Measurements from ENCODE around the gene CD80.
"Not testable (repeated sequence)": the region's sequence is repeated elsewhere in the genome, so short reads cannot be mapped to it uniquely, and the experiment has no call there.

The CD80 gene

DNA sequence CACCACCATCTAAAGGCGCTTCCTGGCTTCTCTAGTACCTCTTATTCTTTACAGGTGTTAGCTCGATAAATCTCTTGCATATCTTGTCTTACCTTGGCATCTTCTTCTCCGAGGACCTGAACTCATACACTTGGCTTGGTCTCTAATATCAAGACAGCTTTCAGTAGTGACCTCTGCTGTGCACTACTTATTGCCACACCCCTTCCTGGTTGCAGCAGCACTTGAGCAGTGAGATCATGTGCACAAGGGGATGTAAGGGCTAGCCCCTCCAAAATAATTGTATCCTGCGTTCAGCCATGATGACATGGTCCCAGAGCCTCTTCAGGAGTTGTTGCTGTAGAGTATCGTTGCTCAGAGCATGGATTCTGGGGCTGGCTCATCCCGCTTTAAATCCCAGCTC is 37.0 kb upstream of the CD80 start:
- Histone ChIP-seq H3K4me1 (ENCODE audit: control insufficient read depth in 5 of 5, insufficient read depth in 5 of 5, low read length in 5 of 5) (peaks cover 1 to 39% (median 20%) of the 10 kb centered on the region in 5 donors), H3K4me3 (ENCODE audit: low read depth in 1 of 5, low read length in 5 of 5) (no peak overlapping the region), H3K27me3 (ENCODE audit: control insufficient read depth in 5 of 5, insufficient read depth in 4 of 5, low read length in 5 of 5) (no peaks in the 10 kb centered on the region), H3K9ac (ENCODE audit: low read length in 5 of 5) (no peak overlapping the region), H3K27ac (ENCODE audit: low read depth, low read length) (peak overlapping the region; percentile 75), H3K9me3 (ENCODE audit: control insufficient read depth in 5 of 5, low read length in 5 of 5) (no peaks in the 10 kb centered on the region), H3K36me3 (ENCODE audit: control insufficient read depth in 5 of 5, insufficient read depth in 5 of 5, low read length in 5 of 5) (no peaks in the 10 kb centered on the region)

GRCh38 chr3:119595639-119596334 is 36.4 kb upstream of the CD80 start:
- Histone ChIP-seq H3K9ac (ENCODE audit: low read length in 5 of 5) (no peak overlapping the region), H3K27ac (ENCODE audit: low read depth, low read length) (no peak overlapping the region), H3K4me1 (ENCODE audit: control insufficient read depth in 5 of 5, insufficient read depth in 5 of 5, low read length in 5 of 5) (peaks cover 1 to 39% (median 20%) of the 10 kb centered on the region in 5 donors), H3K27me3 (ENCODE audit: control insufficient read depth in 5 of 5, insufficient read depth in 4 of 5, low read length in 5 of 5) (no peaks in the 10 kb centered on the region), H3K36me3 (ENCODE audit: control insufficient read depth in 5 of 5, insufficient read depth in 5 of 5, low read length in 5 of 5) (no peaks in the 10 kb centered on the region), H3K9me3 (ENCODE audit: control insufficient read depth in 5 of 5, low read length in 5 of 5) (no peaks in the 10 kb centered on the region), H3K4me3 (ENCODE audit: low read depth in 1 of 5, low read length in 5 of 5) (peak overlapping the region; percentile 3 to 59 (median 56))

DNA sequence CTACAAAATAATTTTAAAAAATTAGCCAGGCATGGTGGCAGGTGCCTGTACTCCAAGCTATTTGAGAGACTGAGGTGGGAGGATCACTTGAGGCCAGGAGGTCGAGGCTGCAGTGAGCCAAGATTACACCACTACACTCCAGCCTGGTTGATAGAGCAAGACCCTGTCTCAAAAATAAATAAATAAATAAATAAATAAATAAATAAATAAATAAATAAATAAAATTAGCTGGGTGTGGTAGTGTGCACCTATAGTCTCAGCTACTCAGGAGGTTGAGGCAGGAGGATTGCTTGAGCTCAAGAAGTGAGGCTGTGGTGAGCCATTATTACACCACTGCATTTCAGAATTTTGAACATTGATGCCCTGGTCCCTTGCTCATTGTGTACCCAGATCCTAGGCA is 35.5 kb upstream of the CD80 start:
- not testable (repeated sequence) for H3K9ac ChIP-seq (ENCODE audit: low read length in 5 of 5); H3K9me3 ChIP-seq (ENCODE audit: control insufficient read depth in 5 of 5, low read length in 5 of 5); H3K4me3 ChIP-seq (ENCODE audit: low read depth in 1 of 5, low read length in 5 of 5); H3K27me3 ChIP-seq (ENCODE audit: control insufficient read depth in 5 of 5, insufficient read depth in 4 of 5, low read length in 5 of 5); H3K27ac ChIP-seq (ENCODE audit: low read depth, low read length); H3K36me3 ChIP-seq (ENCODE audit: control insufficient read depth in 5 of 5, insufficient read depth in 5 of 5, low read length in 5 of 5)
- H3K4me1 ChIP-seq (ENCODE audit: control insufficient read depth in 5 of 5, insufficient read depth in 5 of 5, low read length in 5 of 5): peaks cover 1 to 39% (median 20%) of the 10 kb centered on the region in 5 donors

DNA sequence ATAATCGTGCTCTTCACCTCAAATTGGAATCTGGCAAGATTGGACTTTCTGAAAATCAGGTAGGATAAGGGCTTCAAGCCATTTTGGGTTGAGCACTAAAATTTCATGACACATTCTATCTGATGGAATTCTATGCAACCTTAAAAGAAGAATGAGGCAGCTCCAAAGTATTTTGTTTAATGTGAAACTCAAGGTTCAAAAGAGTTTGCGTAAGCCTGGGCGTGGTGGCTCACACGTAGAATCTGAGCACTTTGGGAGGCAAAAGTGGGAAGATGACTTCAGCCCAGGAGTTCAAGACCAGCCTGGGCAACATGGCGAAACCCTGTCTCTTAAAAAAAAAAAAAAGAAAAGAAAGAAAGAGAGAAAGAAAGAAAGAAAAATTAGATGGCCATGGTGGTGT is 34.7 kb upstream of the CD80 start:
- Histone ChIP-seq H3K27me3 (ENCODE audit: control insufficient read depth in 5 of 5, insufficient read depth in 4 of 5, low read length in 5 of 5) (no peaks in the 10 kb centered on the region), H3K4me3 (ENCODE audit: low read depth in 1 of 5, low read length in 5 of 5) (no peak overlapping the region), H3K27ac (ENCODE audit: low read depth, low read length) (no peak overlapping the region), H3K9ac (ENCODE audit: low read length in 5 of 5) (no peak overlapping the region), H3K9me3 (ENCODE audit: control insufficient read depth in 5 of 5, low read length in 5 of 5) (no peaks in the 10 kb centered on the region), H3K36me3 (ENCODE audit: control insufficient read depth in 5 of 5, insufficient read depth in 5 of 5, low read length in 5 of 5) (peaks cover 0 to 1% (median 0%) of the 10 kb centered on the region in 5 donors), H3K4me1 (ENCODE audit: control insufficient read depth in 5 of 5, insufficient read depth in 5 of 5, low read length in 5 of 5) (peaks cover 1 to 37% (median 19%) of the 10 kb centered on the region in 5 donors)

DNA sequence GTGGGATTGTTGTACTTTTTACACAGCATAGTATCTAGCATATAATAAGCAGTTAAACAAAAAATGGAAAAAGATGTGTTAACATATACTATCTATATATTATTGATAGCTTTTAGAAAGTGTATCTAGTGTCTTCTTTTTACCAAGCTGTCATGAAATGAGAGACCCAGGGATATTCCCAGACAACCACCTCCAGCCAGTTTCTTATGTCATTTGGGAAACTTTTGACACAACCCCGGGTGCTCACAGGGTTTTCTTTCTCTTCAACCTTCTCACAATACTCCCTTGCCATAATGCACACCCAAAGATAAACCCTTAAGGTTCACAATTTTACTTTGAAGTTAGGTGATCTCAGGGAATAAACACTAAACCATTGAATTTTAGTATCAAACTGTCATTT is 33.4 kb upstream of the CD80 start:
- H3K27ac ChIP-seq (ENCODE audit: low read depth, low read length): no peak overlapping the region
- peaks cover 0 to 32% (median 11%) of the 10 kb centered on the region in 5 donors for H3K4me1 ChIP-seq (ENCODE audit: control insufficient read depth in 5 of 5, insufficient read depth in 5 of 5, low read length in 5 of 5)
- H3K4me3 ChIP-seq (ENCODE audit: low read depth in 1 of 5, low read length in 5 of 5): no peak overlapping the region
- H3K27me3 ChIP-seq (ENCODE audit: control insufficient read depth in 5 of 5, insufficient read depth in 4 of 5, low read length in 5 of 5): no peaks in the 10 kb centered on the region
- peaks cover 0 to 5% (median 2%) of the 10 kb centered on the region in 5 donors for H3K36me3 ChIP-seq (ENCODE audit: control insufficient read depth in 5 of 5, insufficient read depth in 5 of 5, low read length in 5 of 5)
- H3K9ac ChIP-seq (ENCODE audit: low read length in 5 of 5): no peak overlapping the region
- no peaks in the 10 kb centered on the region for H3K9me3 ChIP-seq (ENCODE audit: control insufficient read depth in 5 of 5, low read length in 5 of 5)

DNA sequence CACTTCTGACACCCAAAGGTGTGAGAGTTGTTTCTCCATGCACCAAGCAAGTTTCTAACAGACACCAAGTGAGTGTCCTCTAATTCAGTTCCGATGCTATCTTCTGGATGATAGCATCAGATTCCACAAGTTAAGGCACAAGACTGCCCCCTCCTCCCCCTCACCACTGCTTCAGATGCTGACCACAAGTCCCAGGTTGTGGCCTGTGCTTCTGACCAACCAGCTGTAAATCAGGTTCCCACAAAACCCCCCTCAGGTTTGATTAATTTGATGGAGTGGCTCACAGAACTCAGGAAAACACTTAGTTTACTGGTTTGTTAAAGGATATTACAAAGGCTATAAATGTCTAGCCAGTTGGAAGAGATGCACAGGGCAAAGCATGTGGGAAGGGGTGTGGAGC is 31.3 kb upstream of the CD80 start:
- Histone ChIP-seq H3K9me3 (ENCODE audit: control insufficient read depth in 5 of 5, low read length in 5 of 5) (no peaks in the 10 kb centered on the region), H3K27ac (ENCODE audit: low read depth, low read length) (no peak overlapping the region), H3K4me3 (ENCODE audit: low read depth in 1 of 5, low read length in 5 of 5) (no peak overlapping the region), H3K36me3 (ENCODE audit: control insufficient read depth in 5 of 5, insufficient read depth in 5 of 5, low read length in 5 of 5) (peaks cover 9 to 16% (median 10%) of the 10 kb centered on the region in 5 donors), H3K27me3 (ENCODE audit: control insufficient read depth in 5 of 5, insufficient read depth in 4 of 5, low read length in 5 of 5) (no peaks in the 10 kb centered on the region), H3K4me1 (ENCODE audit: control insufficient read depth in 5 of 5, insufficient read depth in 5 of 5, low read length in 5 of 5) (peaks cover 0 to 27% (median 7%) of the 10 kb centered on the region in 5 donors), H3K9ac (ENCODE audit: low read length in 5 of 5) (no peak overlapping the region)

DNA sequence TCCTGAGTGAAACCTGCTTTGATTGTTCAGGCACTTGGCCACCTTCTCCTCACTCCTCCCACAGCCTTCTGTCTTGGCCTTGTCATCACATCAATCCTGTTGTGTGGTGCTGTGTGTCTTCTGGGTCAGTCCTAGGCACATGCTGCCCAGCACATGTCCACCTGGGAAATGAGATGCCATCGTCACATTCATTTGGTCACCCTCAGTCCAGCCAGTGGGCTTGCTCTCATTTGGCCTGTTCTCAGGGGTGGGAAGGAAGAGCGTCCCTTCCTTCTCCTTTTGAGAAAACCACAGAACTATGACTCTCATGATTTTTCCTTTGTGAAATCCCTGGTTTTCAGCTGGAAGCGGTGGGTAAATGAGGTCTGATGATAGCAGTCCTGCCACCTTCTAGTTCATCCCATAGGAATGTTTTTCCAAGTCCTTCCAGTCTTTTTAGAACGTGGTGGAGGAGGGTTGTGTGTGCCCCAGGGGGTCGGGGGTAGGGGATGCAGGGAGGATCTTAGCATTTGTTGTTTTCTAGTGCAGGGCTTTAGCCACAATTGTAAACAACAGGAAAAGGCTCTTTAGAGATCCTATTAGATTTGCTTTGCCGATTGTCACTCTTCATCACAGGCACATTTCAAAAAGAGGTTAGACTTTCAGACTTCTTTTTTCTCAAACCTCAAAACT is 29.8 kb upstream of the CD80 start:
- Histone ChIP-seq H3K4me1 (ENCODE audit: control insufficient read depth in 5 of 5, insufficient read depth in 5 of 5, low read length in 5 of 5) (peaks cover 0 to 22% (median 4%) of the 10 kb centered on the region in 5 donors), H3K9me3 (ENCODE audit: control insufficient read depth in 5 of 5, low read length in 5 of 5) (no peaks in the 10 kb centered on the region), H3K4me3 (ENCODE audit: low read depth in 1 of 5, low read length in 5 of 5) (no peak overlapping the region), H3K9ac (ENCODE audit: low read length in 5 of 5) (no peak overlapping the region), H3K36me3 (ENCODE audit: control insufficient read depth in 5 of 5, insufficient read depth in 5 of 5, low read length in 5 of 5) (peaks cover 9 to 22% (median 10%) of the 10 kb centered on the region in 5 donors), H3K27me3 (ENCODE audit: control insufficient read depth in 5 of 5, insufficient read depth in 4 of 5, low read length in 5 of 5) (no peaks in the 10 kb centered on the region), H3K27ac (ENCODE audit: low read depth, low read length) (no peak overlapping the region)

DNA sequence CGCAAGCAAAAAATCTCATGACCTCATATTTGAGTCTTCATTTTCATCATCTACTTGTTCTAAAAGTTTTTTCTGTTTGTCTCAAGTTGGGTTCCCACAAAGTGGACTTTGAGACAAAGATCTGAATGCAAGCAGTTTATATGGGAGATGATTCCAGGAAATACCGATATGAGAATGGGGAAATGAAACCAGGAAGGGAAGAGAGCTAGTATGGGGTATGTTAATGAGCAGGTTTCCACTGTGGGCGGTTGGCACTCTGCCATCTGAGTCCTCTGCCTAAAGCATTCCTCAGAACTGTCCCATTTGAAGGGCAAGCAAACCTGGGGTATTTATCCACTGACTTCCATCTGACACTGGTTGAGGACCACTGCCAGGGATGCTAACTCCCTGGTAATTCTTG is 28.7 kb upstream of the CD80 start:
- H3K4me3 ChIP-seq (ENCODE audit: low read depth in 1 of 5, low read length in 5 of 5): no peak overlapping the region
- H3K9ac ChIP-seq (ENCODE audit: low read length in 5 of 5): no peak overlapping the region
- no peaks in the 10 kb centered on the region for H3K27me3 ChIP-seq (ENCODE audit: control insufficient read depth in 5 of 5, insufficient read depth in 4 of 5, low read length in 5 of 5)
- peaks cover 0 to 22% (median 4%) of the 10 kb centered on the region in 5 donors for H3K4me1 ChIP-seq (ENCODE audit: control insufficient read depth in 5 of 5, insufficient read depth in 5 of 5, low read length in 5 of 5)
- peaks cover 9 to 22% (median 10%) of the 10 kb centered on the region in 5 donors for H3K36me3 ChIP-seq (ENCODE audit: control insufficient read depth in 5 of 5, insufficient read depth in 5 of 5, low read length in 5 of 5)
- no peak overlapping the region for H3K27ac ChIP-seq (ENCODE audit: low read depth, low read length)
- no peaks in the 10 kb centered on the region for H3K9me3 ChIP-seq (ENCODE audit: control insufficient read depth in 5 of 5, low read length in 5 of 5)

- H3K27me3 ChIP-seq (ENCODE audit: control insufficient read depth in 5 of 5, insufficient read depth in 4 of 5, low read length in 5 of 5): no peaks in the 10 kb centered on the region
- H3K4me1 ChIP-seq (ENCODE audit: control insufficient read depth in 5 of 5, insufficient read depth in 5 of 5, low read length in 5 of 5): peaks cover 0 to 22% (median 4%) of the 10 kb centered on the region in 5 donors
- peaks cover 9 to 26% (median 10%) of the 10 kb centered on the region in 5 donors for H3K36me3 ChIP-seq (ENCODE audit: control insufficient read depth in 5 of 5, insufficient read depth in 5 of 5, low read length in 5 of 5)
- H3K4me3 ChIP-seq (ENCODE audit: low read depth in 1 of 5, low read length in 5 of 5): no peak overlapping the region
- no peaks in the 10 kb centered on the region for H3K9me3 ChIP-seq (ENCODE audit: control insufficient read depth in 5 of 5, low read length in 5 of 5)
- no peak overlapping the region for H3K27ac ChIP-seq (ENCODE audit: low read depth, low read length)
- no peak overlapping the region for H3K9ac ChIP-seq (ENCODE audit: low read length in 5 of 5)
Measured at GRCh38 chr3:119586733-119587172, 27.3 kb upstream of the CD80 start.

- Histone ChIP-seq H3K9me3 (ENCODE audit: control insufficient read depth in 5 of 5, low read length in 5 of 5) (no peaks in the 10 kb centered on the region), H3K4me3 (ENCODE audit: low read depth in 1 of 5, low read length in 5 of 5) (no peak overlapping the region), H3K27ac (ENCODE audit: low read depth, low read length) (no peak overlapping the region), H3K9ac (ENCODE audit: low read length in 5 of 5) (no peak overlapping the region), H3K4me1 (ENCODE audit: control insufficient read depth in 5 of 5, insufficient read depth in 5 of 5, low read length in 5 of 5) (peaks cover 0 to 22% (median 4%) of the 10 kb centered on the region in 5 donors), H3K27me3 (ENCODE audit: control insufficient read depth in 5 of 5, insufficient read depth in 4 of 5, low read length in 5 of 5) (no peaks in the 10 kb centered on the region), H3K36me3 (ENCODE audit: control insufficient read depth in 5 of 5, insufficient read depth in 5 of 5, low read length in 5 of 5) (peaks cover 9 to 26% (median 10%) of the 10 kb centered on the region in 5 donors)
Measured at GRCh38 chr3:119585856-119586570, 26.6 kb upstream of the CD80 start.
